Endothelial cell of umbilical vein (primary cell): Measurements from ENCODE around the gene CDKN2B-AS1. TPM values are rescaled to one million over a fixed set of nuclear protein-coding genes. Genes with fewer than 3 reads are reported as not detected.
A peak's percentile ranks its signal among the peaks of the same experiment; 100 is the strongest.

Source experiments
- BruUV-seq: library from RNA; stranded (reverse); fragments of 400-500 nt; replicated peaks from 2 replicates; lab custom pipeline; 2021; lab: Mats Ljungman, UMichigan
- CTCF ChIA-PET: fragments of 300-600, 350-600 bp; sonication (Branson Sonifier 250); formaldehyde crosslinking; loops from one replicate; lab custom pipeline; 2021; ENCODE audit warnings: antibody characterized with exemption, inconsistent platforms; lab: Charles Lee
- POLR2A ChIA-PET: fragments of 300-600, 350-600 bp; sonication (Branson Sonifier 250); formaldehyde crosslinking; loops from one replicate; lab custom pipeline; 2021; ENCODE audit warnings: antibody characterized with exemption, inconsistent platforms; lab: Charles Lee
- DNase-seq: peaks from one replicate; pipeline ENCODE4 v3.0.0-alpha.2; 2011; ENCODE audit warnings: low read depth, low spot score
- FAIRE-seq: peaks from 2 replicates; lab custom pipeline; 2011; peaks lifted over from hg19 to GRCh38; lab: Jason Lieb, UNC
- H2AFZ ChIP-seq: 2 replicates; pipeline ENCODE4 v1.6.0; 2012; ENCODE audit warnings: low read depth, low read length, control low read depth, inconsistent platforms
- H3K27ac ChIP-seq: 2 replicates; pipeline ENCODE4 v1.5.1; 2011; ENCODE audit warnings: low read depth, mild to moderate bottlenecking, control low read depth, low read length, moderate library complexity; ENCODE audit not compliant: insufficient read depth
- H3K27me3 ChIP-seq, 2 experiments: 2 replicates each; pipeline versions ENCODE4 v1.6.0 to v1.6.1; 2011; ENCODE audit warnings: low read length in 2 of 2, mixed read lengths in 1 of 2; ENCODE audit not compliant: control insufficient read depth in 2 of 2, insufficient read depth in 2 of 2
- H3K36me3 ChIP-seq, 2 experiments: 2 replicates in 1 of 2; 3 replicates in 1 of 2; pipeline ENCODE4 v1.5.1; 2011; ENCODE audit warnings: low read length in 2 of 2, mild to moderate bottlenecking in 1 of 2, moderate library complexity in 1 of 2; ENCODE audit not compliant: control insufficient read depth in 2 of 2, insufficient read depth in 2 of 2; ENCODE audit errors: extremely low read depth in 1 of 2
- H3K4me1 ChIP-seq: 3 replicates; pipeline ENCODE4 v1.5.1; 2011; ENCODE audit warnings: mild to moderate bottlenecking, low read length; ENCODE audit not compliant: control insufficient read depth, insufficient read depth; ENCODE audit errors: extremely low read depth
- H3K4me2 ChIP-seq: 2 replicates; pipeline ENCODE4 v1.6.1; 2011; ENCODE audit warnings: low read length, control low read depth, mixed read lengths; ENCODE audit not compliant: insufficient read depth
- H3K4me3 ChIP-seq, 3 experiments: fragments of 200-600 bp in 1 of 3; sonication (generic), shearing (Covaris generic) in 1 of 3; replicated peaks in 1 of 3; 2 replicates each; pipeline ENCODE4 v1.5.1; 2011 to 2016; ENCODE audit warnings: control low read depth in 3 of 3, low read length in 3 of 3, mild to moderate bottlenecking in 2 of 3, inconsistent platforms in 1 of 3, low read depth in 1 of 3, moderate library complexity in 1 of 3; ENCODE audit not compliant: insufficient read depth in 1 of 3
- H3K79me2 ChIP-seq: 2 replicates; pipeline ENCODE4 v1.6.0; 2012; ENCODE audit warnings: low read length, inconsistent platforms; ENCODE audit not compliant: control insufficient read depth, insufficient read depth
- H3K9ac ChIP-seq: replicated peaks from 2 replicates; pipeline ENCODE3; 2011; ENCODE audit warnings: low read length, control low read depth; ENCODE audit not compliant: insufficient read depth; ENCODE audit errors: extremely low read depth
- H3K9me1 ChIP-seq: replicated peaks from 3 replicates; pipeline ENCODE4 v1.6.0; 2011; ENCODE audit warnings: mild to moderate bottlenecking, low read length; ENCODE audit not compliant: control insufficient read depth, insufficient read depth; ENCODE audit errors: extremely low read depth
- H3K9me3 ChIP-seq: replicated peaks from 2 replicates; pipeline ENCODE4 v1.5.1; 2012; ENCODE audit warnings: low read length, inconsistent platforms; ENCODE audit not compliant: control insufficient read depth, insufficient read depth
- H4K20me1 ChIP-seq: replicated peaks from 2 replicates; pipeline ENCODE3; 2011; ENCODE audit warnings: mild to moderate bottlenecking, low read length; ENCODE audit not compliant: control insufficient read depth, insufficient read depth; ENCODE audit errors: extremely low read depth
- CTCF ChIP-seq, 2 donors: IDR thresholded peaks; 1 replicate in 1 of 2; 2 replicates in 1 of 2; pipeline ENCODE4 v1.5.1; 2011; ENCODE audit warnings: low read length in 2 of 2, mild to moderate bottlenecking in 2 of 2, moderate library complexity in 2 of 2, control low read depth in 1 of 2, inconsistent platforms in 1 of 2, low read depth in 1 of 2; ENCODE audit not compliant: insufficient read depth in 1 of 2; ENCODE audit errors: extremely low read depth in 1 of 2
- EZH2 ChIP-seq: IDR thresholded peaks from 2 replicates; pipeline ENCODE4 v1.6.1; 2012; ENCODE audit warnings: borderline replicate concordance, low read depth, mild to moderate bottlenecking, moderate library complexity, low read length, inconsistent platforms; ENCODE audit not compliant: severe bottlenecking
- FOS ChIP-seq: IDR thresholded peaks from 2 replicates; pipeline ENCODE4 v1.6.1; 2011; ENCODE audit warnings: mild to moderate bottlenecking, low read length, moderate library complexity, borderline replicate concordance; ENCODE audit not compliant: insufficient read depth
- GATA2 ChIP-seq: IDR thresholded peaks from 2 replicates; pipeline ENCODE4 v1.7.0; 2011; ENCODE audit warnings: low read depth, mild to moderate bottlenecking, moderate library complexity, mixed read lengths, low read length; ENCODE audit not compliant: insufficient read length, insufficient read depth
- JUN ChIP-seq: IDR thresholded peaks from 2 replicates; pipeline ENCODE4 v1.6.1; 2011; ENCODE audit warnings: borderline replicate concordance, low read depth; ENCODE audit not compliant: insufficient read length, insufficient read depth
- MAX ChIP-seq: IDR thresholded peaks from 2 replicates; pipeline ENCODE4 v1.6.1; 2011; ENCODE audit not compliant: insufficient read depth, insufficient read length
- MYC ChIP-seq: IDR thresholded peaks from one replicate; pipeline ENCODE4 v1.6.1; 2011; ENCODE audit warnings: mild to moderate bottlenecking, low read depth, low read length
- POLR2A ChIP-seq: IDR thresholded peaks from 2 replicates; pipeline ENCODE4 v1.6.1; 2012; ENCODE audit warnings: low read depth, mild to moderate bottlenecking, control low read depth, low read length
- POLR2AphosphoS5 ChIP-seq: IDR thresholded peaks from 2 replicates; pipeline ENCODE4 v1.6.1; 2012; ENCODE audit warnings: low read depth, mild to moderate bottlenecking, control low read depth, low read length, moderate library complexity; ENCODE audit not compliant: insufficient read depth
- dilution Hi-C: fragments of 300-500 bp; cut with MboI; formaldehyde crosslinking; loops from one replicate; pipeline ENCODE4 v1.15.0; 2019; ENCODE audit warnings: low sequenced_read_pairs; ENCODE audit not compliant: extremely low pct_ligation_motif_present
- intact Hi-C: fragments of 100-400 bp; cut with micrococcal nuclease; formaldehyde crosslinking; loops from one replicate; pipeline ENCODE4 v1.10.0; 2022
- polyA plus RNA-seq, 4 experiments: library from polyadenylated mRNA; depleted of rRNA in 3 of 4; stranded (reverse) in 3 of 4; unstranded in 1 of 4; fragments of >200 nt; gene quantifications; 2 replicates each; pipeline versions ENCODE4 v1.2.1 to v1.2.3, GENCODE V29; 2011 to 2012; ENCODE audit warnings: missing spikeins in 1 of 4
- total RNA-seq: library from RNA; stranded (reverse); gene quantifications from 2 replicates; pipeline ENCODE4 v1.2.3, GENCODE V29; 2021

Gene CDKN2B-AS1
- total and polyA plus RNA-seq, 2 donors (not counting 3 experiments of a cell fraction or from before 2014, with no cell fraction given), result 0.44 to 1.9 TPM

GRCh38 chr9:22169243-22169642, 174.7 kb downstream of the CDKN2B-AS1 start:
- POLR2A ChIA-PET, result no interaction called here
- dilution Hi-C loops (no loop called here), intact Hi-C loops (no loop called here)
- Histone ChIP-seq H3K27ac (no peak overlapping the region), H3K36me3 (no peaks in the 10 kb centered on the region), H2AFZ (no peak overlapping the region), H3K4me2 (no peak overlapping the region), H3K9me1 (no peaks in the 10 kb centered on the region), H3K9me3 (no peaks in the 10 kb centered on the region), H3K27me3 (no peaks in the 10 kb centered on the region), H3K9ac (no peak overlapping the region), H3K4me3 (no peak overlapping the region), H3K79me2 (no peaks in the 10 kb centered on the region), H4K20me1 (no peaks in the 10 kb centered on the region), H3K4me1 (no peaks in the 10 kb centered on the region)
- TF ChIP-seq MYC, result no peak
- TF ChIP-seq GATA2, result no peak
- no peak for TF ChIP-seq POLR2AphosphoS5
- peak; percentile 56 for TF ChIP-seq FOS
- CTCF ChIA-PET, result no interaction called here
- DNase-seq (no peak), FAIRE-seq (no peak)
- no TSS peak for BruUV-seq

- intact Hi-C loops (no loop called here), dilution Hi-C loops (no loop called here)
- H3K27ac ChIP-seq, result no peak overlapping the region
- H3K79me2 ChIP-seq, result no peaks in the 10 kb centered on the region
- H3K27me3 ChIP-seq, result no peaks in the 10 kb centered on the region
- FAIRE-seq (no peak), DNase-seq (no peak)
- no peaks in the 10 kb centered on the region for H4K20me1 ChIP-seq
- no peak overlapping the region for H3K4me2 ChIP-seq
- H3K9me3 ChIP-seq, result no peaks in the 10 kb centered on the region
- TF ChIP-seq POLR2AphosphoS5 (no peak), EZH2 (no peak), MAX (no peak), MYC (no peak), POLR2A (no peak), GATA2 (no peak), JUN (no peak), FOS (no peak), CTCF (IDR thresholded peaks at IDR 0.05; ENCODE audit: extremely low read depth in 1 of 2, insufficient read depth in 1 of 2, low read depth in 1 of 2, low read length in 2 of 2) (no peak)
- ChIA-PET POLR2A (no interaction called here), CTCF (no interaction called here)
- H3K4me1 ChIP-seq, result no peaks in the 10 kb centered on the region
- no peaks in the 10 kb centered on the region for H3K36me3 ChIP-seq
- H2AFZ ChIP-seq, result no peak overlapping the region
- H3K4me3 ChIP-seq, result no peak overlapping the region
- no TSS peak for BruUV-seq
- no peak overlapping the region for H3K9ac ChIP-seq
- H3K9me1 ChIP-seq, result no peaks in the 10 kb centered on the region
These were observed 175.3 kb downstream of the CDKN2B-AS1 start for GRCh38 chr9:22169727-22170503.
